Endothelial cell of umbilical vein (primary cell): ENCODE data around the gene CABP2. TPM values are rescaled to one million over a fixed set of nuclear protein-coding genes. Genes with fewer than 3 reads are reported as not detected.

ENCODE experiments used
- BruUV-seq: library from RNA; stranded (reverse); fragments of 400-500 nt; replicated peaks from 2 replicates; lab custom pipeline; 2021; lab: Mats Ljungman, UMichigan
- CTCF ChIA-PET: fragments of 300-600, 350-600 bp; sonication (Branson Sonifier 250); formaldehyde crosslinking; loops from one replicate; lab custom pipeline; 2021; ENCODE audit warnings: antibody characterized with exemption, inconsistent platforms; lab: Charles Lee
- POLR2A ChIA-PET: fragments of 300-600, 350-600 bp; sonication (Branson Sonifier 250); formaldehyde crosslinking; loops from one replicate; lab custom pipeline; 2021; ENCODE audit warnings: antibody characterized with exemption, inconsistent platforms; lab: Charles Lee
- DNase-seq: peaks from one replicate; pipeline ENCODE4 v3.0.0-alpha.2; 2011; ENCODE audit warnings: low read depth, low spot score
- FAIRE-seq: peaks from 2 replicates; lab custom pipeline; 2011; peaks lifted over from hg19 to GRCh38; lab: Jason Lieb, UNC
- H2AFZ ChIP-seq: 2 replicates; pipeline ENCODE4 v1.6.0; 2012; ENCODE audit warnings: low read depth, low read length, control low read depth, inconsistent platforms
- H3K27ac ChIP-seq: 2 replicates; pipeline ENCODE4 v1.5.1; 2011; ENCODE audit warnings: low read depth, mild to moderate bottlenecking, control low read depth, low read length, moderate library complexity; ENCODE audit not compliant: insufficient read depth
- H3K27me3 ChIP-seq, 2 experiments: 2 replicates each; pipeline versions ENCODE4 v1.6.0 to v1.6.1; 2011; ENCODE audit warnings: low read length in 2 of 2, mixed read lengths in 1 of 2; ENCODE audit not compliant: control insufficient read depth in 2 of 2, insufficient read depth in 2 of 2
- H3K36me3 ChIP-seq, 2 experiments: 2 replicates in 1 of 2; 3 replicates in 1 of 2; pipeline ENCODE4 v1.5.1; 2011; ENCODE audit warnings: low read length in 2 of 2, mild to moderate bottlenecking in 1 of 2, moderate library complexity in 1 of 2; ENCODE audit not compliant: control insufficient read depth in 2 of 2, insufficient read depth in 2 of 2; ENCODE audit errors: extremely low read depth in 1 of 2
- H3K4me1 ChIP-seq: 3 replicates; pipeline ENCODE4 v1.5.1; 2011; ENCODE audit warnings: mild to moderate bottlenecking, low read length; ENCODE audit not compliant: control insufficient read depth, insufficient read depth; ENCODE audit errors: extremely low read depth
- H3K4me2 ChIP-seq: 2 replicates; pipeline ENCODE4 v1.6.1; 2011; ENCODE audit warnings: low read length, control low read depth, mixed read lengths; ENCODE audit not compliant: insufficient read depth
- H3K4me3 ChIP-seq, 3 experiments: fragments of 200-600 bp in 1 of 3; sonication (generic), shearing (Covaris generic) in 1 of 3; replicated peaks in 1 of 3; 2 replicates each; pipeline ENCODE4 v1.5.1; 2011 to 2016; ENCODE audit warnings: control low read depth in 3 of 3, low read length in 3 of 3, mild to moderate bottlenecking in 2 of 3, inconsistent platforms in 1 of 3, low read depth in 1 of 3, moderate library complexity in 1 of 3; ENCODE audit not compliant: insufficient read depth in 1 of 3
- H3K79me2 ChIP-seq: 2 replicates; pipeline ENCODE4 v1.6.0; 2012; ENCODE audit warnings: low read length, inconsistent platforms; ENCODE audit not compliant: control insufficient read depth, insufficient read depth
- H3K9ac ChIP-seq: replicated peaks from 2 replicates; pipeline ENCODE3; 2011; ENCODE audit warnings: low read length, control low read depth; ENCODE audit not compliant: insufficient read depth; ENCODE audit errors: extremely low read depth
- H3K9me1 ChIP-seq: replicated peaks from 3 replicates; pipeline ENCODE4 v1.6.0; 2011; ENCODE audit warnings: mild to moderate bottlenecking, low read length; ENCODE audit not compliant: control insufficient read depth, insufficient read depth; ENCODE audit errors: extremely low read depth
- H3K9me3 ChIP-seq: replicated peaks from 2 replicates; pipeline ENCODE4 v1.5.1; 2012; ENCODE audit warnings: low read length, inconsistent platforms; ENCODE audit not compliant: control insufficient read depth, insufficient read depth
- H4K20me1 ChIP-seq: replicated peaks from 2 replicates; pipeline ENCODE3; 2011; ENCODE audit warnings: mild to moderate bottlenecking, low read length; ENCODE audit not compliant: control insufficient read depth, insufficient read depth; ENCODE audit errors: extremely low read depth
- EZH2 ChIP-seq: IDR thresholded peaks from 2 replicates; pipeline ENCODE4 v1.6.1; 2012; ENCODE audit warnings: borderline replicate concordance, low read depth, mild to moderate bottlenecking, moderate library complexity, low read length, inconsistent platforms; ENCODE audit not compliant: severe bottlenecking
- FOS ChIP-seq: IDR thresholded peaks from 2 replicates; pipeline ENCODE4 v1.6.1; 2011; ENCODE audit warnings: mild to moderate bottlenecking, low read length, moderate library complexity, borderline replicate concordance; ENCODE audit not compliant: insufficient read depth
- GATA2 ChIP-seq: IDR thresholded peaks from 2 replicates; pipeline ENCODE4 v1.7.0; 2011; ENCODE audit warnings: low read depth, mild to moderate bottlenecking, moderate library complexity, mixed read lengths, low read length; ENCODE audit not compliant: insufficient read length, insufficient read depth
- JUN ChIP-seq: IDR thresholded peaks from 2 replicates; pipeline ENCODE4 v1.6.1; 2011; ENCODE audit warnings: borderline replicate concordance, low read depth; ENCODE audit not compliant: insufficient read length, insufficient read depth
- MYC ChIP-seq: IDR thresholded peaks from one replicate; pipeline ENCODE4 v1.6.1; 2011; ENCODE audit warnings: mild to moderate bottlenecking, low read depth, low read length
- POLR2A ChIP-seq: IDR thresholded peaks from 2 replicates; pipeline ENCODE4 v1.6.1; 2012; ENCODE audit warnings: low read depth, mild to moderate bottlenecking, control low read depth, low read length
- POLR2AphosphoS5 ChIP-seq: IDR thresholded peaks from 2 replicates; pipeline ENCODE4 v1.6.1; 2012; ENCODE audit warnings: low read depth, mild to moderate bottlenecking, control low read depth, low read length, moderate library complexity; ENCODE audit not compliant: insufficient read depth
- dilution Hi-C: fragments of 300-500 bp; cut with MboI; formaldehyde crosslinking; loops from one replicate; pipeline ENCODE4 v1.15.0; 2019; ENCODE audit warnings: low sequenced_read_pairs; ENCODE audit not compliant: extremely low pct_ligation_motif_present
- intact Hi-C: fragments of 100-400 bp; cut with micrococcal nuclease; formaldehyde crosslinking; loops from one replicate; pipeline ENCODE4 v1.10.0; 2022
- polyA plus RNA-seq, 4 experiments: library from polyadenylated mRNA; depleted of rRNA in 3 of 4; stranded (reverse) in 3 of 4; unstranded in 1 of 4; fragments of >200 nt; gene quantifications; 2 replicates each; pipeline versions ENCODE4 v1.2.1 to v1.2.3, GENCODE V29; 2011 to 2012; ENCODE audit warnings: missing spikeins in 1 of 4
- total RNA-seq: library from RNA; stranded (reverse); gene quantifications from 2 replicates; pipeline ENCODE4 v1.2.3, GENCODE V29; 2021
- TF ChIP-seq, protein P1 (sequence below), 2 donors: IDR thresholded peaks; 1 replicate in 1 of 2; 2 replicates in 1 of 2; pipeline ENCODE4 v1.5.1; 2011; ENCODE audit warnings: low read length in 2 of 2, mild to moderate bottlenecking in 2 of 2, moderate library complexity in 2 of 2, control low read depth in 1 of 2, inconsistent platforms in 1 of 2, low read depth in 1 of 2; ENCODE audit not compliant: insufficient read depth in 1 of 2; ENCODE audit errors: extremely low read depth in 1 of 2
- TF ChIP-seq, protein P2 (sequence below): IDR thresholded peaks from 2 replicates; pipeline ENCODE4 v1.6.1; 2011; ENCODE audit not compliant: insufficient read depth, insufficient read length

CABP2 gene
- total and polyA plus RNA-seq, 2 donors (not counting 3 experiments of a cell fraction or from before 2014, with no cell fraction given): not detected

DNA sequence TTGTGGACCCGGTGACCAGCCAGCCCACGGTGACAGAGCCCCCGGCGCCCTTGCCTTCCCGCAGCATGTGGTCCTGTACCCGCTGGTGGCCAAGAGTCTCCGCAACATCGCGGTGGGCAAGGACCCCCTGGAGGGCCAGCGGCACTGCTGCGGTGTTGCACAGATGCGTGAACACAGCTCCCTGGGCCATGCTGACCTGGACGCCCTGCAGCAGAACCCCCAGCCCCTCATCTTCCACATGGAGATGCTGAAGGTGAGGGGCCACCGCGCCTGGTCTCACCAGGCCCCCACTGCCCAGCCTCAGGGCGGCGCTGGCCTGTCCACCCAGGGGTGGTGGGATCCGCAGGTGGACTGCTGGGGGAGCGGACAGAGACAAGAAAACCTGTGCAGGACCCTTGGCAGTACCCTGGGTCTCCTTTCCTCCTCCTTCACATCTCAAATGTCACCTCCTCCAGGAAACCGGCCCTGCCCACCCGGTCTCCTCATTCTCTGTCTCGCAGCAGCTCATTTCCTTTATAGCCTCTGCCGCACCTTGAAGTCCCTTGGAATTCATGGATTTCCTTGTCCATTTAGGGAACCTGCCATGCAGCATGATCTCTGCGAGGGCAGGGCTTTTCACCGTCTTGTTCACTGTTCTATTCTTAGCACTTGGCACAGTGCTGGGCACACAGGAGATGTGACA, 33.9 kb downstream of the CABP2 start:
- intact Hi-C loops: no loop called here
- no peaks in the 10 kb centered on the region for H3K27me3 ChIP-seq
- no peaks in the 10 kb centered on the region for H3K9me1 ChIP-seq
- H3K27ac ChIP-seq: no peak overlapping the region
- peaks cover 0 to 11% of the 10 kb centered on the region in 2 experiments for H3K36me3 ChIP-seq
- no peak for DNase-seq
- no peaks in the 10 kb centered on the region for H4K20me1 ChIP-seq
- H3K79me2 ChIP-seq: no peaks in the 10 kb centered on the region
- no peak overlapping the region for H3K4me2 ChIP-seq
- TF ChIP-seq GATA2: no peak
- TF ChIP-seq POLR2A: no peak
- TF ChIP-seq, protein P1, sequence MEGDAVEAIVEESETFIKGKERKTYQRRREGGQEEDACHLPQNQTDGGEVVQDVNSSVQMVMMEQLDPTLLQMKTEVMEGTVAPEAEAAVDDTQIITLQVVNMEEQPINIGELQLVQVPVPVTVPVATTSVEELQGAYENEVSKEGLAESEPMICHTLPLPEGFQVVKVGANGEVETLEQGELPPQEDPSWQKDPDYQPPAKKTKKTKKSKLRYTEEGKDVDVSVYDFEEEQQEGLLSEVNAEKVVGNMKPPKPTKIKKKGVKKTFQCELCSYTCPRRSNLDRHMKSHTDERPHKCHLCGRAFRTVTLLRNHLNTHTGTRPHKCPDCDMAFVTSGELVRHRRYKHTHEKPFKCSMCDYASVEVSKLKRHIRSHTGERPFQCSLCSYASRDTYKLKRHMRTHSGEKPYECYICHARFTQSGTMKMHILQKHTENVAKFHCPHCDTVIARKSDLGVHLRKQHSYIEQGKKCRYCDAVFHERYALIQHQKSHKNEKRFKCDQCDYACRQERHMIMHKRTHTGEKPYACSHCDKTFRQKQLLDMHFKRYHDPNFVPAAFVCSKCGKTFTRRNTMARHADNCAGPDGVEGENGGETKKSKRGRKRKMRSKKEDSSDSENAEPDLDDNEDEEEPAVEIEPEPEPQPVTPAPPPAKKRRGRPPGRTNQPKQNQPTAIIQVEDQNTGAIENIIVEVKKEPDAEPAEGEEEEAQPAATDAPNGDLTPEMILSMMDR (IDR thresholded peaks at IDR 0.05; ENCODE audit: extremely low read depth in 1 of 2, insufficient read depth in 1 of 2, low read depth in 1 of 2, low read length in 2 of 2): no peak
- TF ChIP-seq, protein P2, sequence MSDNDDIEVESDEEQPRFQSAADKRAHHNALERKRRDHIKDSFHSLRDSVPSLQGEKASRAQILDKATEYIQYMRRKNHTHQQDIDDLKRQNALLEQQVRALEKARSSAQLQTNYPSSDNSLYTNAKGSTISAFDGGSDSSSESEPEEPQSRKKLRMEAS: no peak
- no peak for TF ChIP-seq MYC
- no peak for TF ChIP-seq JUN
- no peak for TF ChIP-seq FOS
- TF ChIP-seq POLR2AphosphoS5: no peak
- no peak for TF ChIP-seq EZH2
- POLR2A ChIA-PET: no interaction called here
- no peaks in the 10 kb centered on the region for H3K9me3 ChIP-seq
- H3K4me1 ChIP-seq: no peaks in the 10 kb centered on the region
- no peak overlapping the region for H3K9ac ChIP-seq
- dilution Hi-C loops: no loop called here
- FAIRE-seq: no peak
- no peak overlapping the region for H2AFZ ChIP-seq
- CTCF ChIA-PET: no interaction called here
- BruUV-seq: no TSS peak
- no peak overlapping the region for H3K4me3 ChIP-seq
